ENCODE measurements around the gene DCTPP1.

Gene DCTPP1

GRCh38 chr16:30417529-30418349 lies 12.1 kb downstream of the DCTPP1 start:
- in situ Hi-C loops (cut with HindIII; ENCODE audit: low pct_unique_long_range_greater_than_20kb, low sequenced_read_pairs): no loop called here
- no peak for TF ChIP-seq JUND (IDR thresholded peaks at IDR 0.05; ENCODE audit: low read depth)
- DNase-seq (ENCODE audit: low read depth in 1 of 2, low spot score in 1 of 2): peak; percentile 88 to 96

- in situ Hi-C loops (cut with HindIII; ENCODE audit: low pct_unique_long_range_greater_than_20kb, low sequenced_read_pairs): no loop called here
- DNase-seq (ENCODE audit: low read depth in 1 of 2, low spot score in 1 of 2): no peak
- TF ChIP-seq JUND (IDR thresholded peaks at IDR 0.05; ENCODE audit: low read depth): no peak
Observed at GRCh38 chr16:30416624-30417528, 13.0 kb downstream of the DCTPP1 start.

GRCh38 chr16:30416047-30416603 lies 13.7 kb downstream of the DCTPP1 start:
- no peak for TF ChIP-seq JUND (IDR thresholded peaks at IDR 0.05; ENCODE audit: low read depth)
- no peak for DNase-seq (ENCODE audit: low read depth in 1 of 2, low spot score in 1 of 2)
- in situ Hi-C loops (cut with HindIII; ENCODE audit: low pct_unique_long_range_greater_than_20kb, low sequenced_read_pairs): no loop called here

GRCh38 chr16:30414159-30414558 lies 15.7 kb downstream of the DCTPP1 start:
- in situ Hi-C loops (cut with HindIII; ENCODE audit: low pct_unique_long_range_greater_than_20kb, low sequenced_read_pairs): no loop called here

GRCh38 chr16:30413112-30413806 lies 16.6 kb downstream of the DCTPP1 start:
- in situ Hi-C loops (cut with HindIII; ENCODE audit: low pct_unique_long_range_greater_than_20kb, low sequenced_read_pairs): no loop called here
- no peak for DNase-seq (ENCODE audit: low read depth in 1 of 2, low spot score in 1 of 2)

More at GRCh38 chr16:30414159-30414558, 15.7 kb downstream of the DCTPP1 start:
- TF ChIP-seq JUND (IDR thresholded peaks at IDR 0.05; ENCODE audit: low read depth): no peak
- no peak for DNase-seq (ENCODE audit: low read depth in 1 of 2, low spot score in 1 of 2)

GRCh38 chr16:30409125-30410060 lies 20.4 kb downstream of the DCTPP1 start:
- in situ Hi-C loops (cut with HindIII; ENCODE audit: low pct_unique_long_range_greater_than_20kb, low sequenced_read_pairs): no loop called here
- peak; percentile 77 to 88 for DNase-seq (ENCODE audit: low read depth in 1 of 2, low spot score in 1 of 2)
- no peak for TF ChIP-seq JUND (IDR thresholded peaks at IDR 0.05; ENCODE audit: low read depth)

More at GRCh38 chr16:30413112-30413806, 16.6 kb downstream of the DCTPP1 start:
- TF ChIP-seq JUND (IDR thresholded peaks at IDR 0.05; ENCODE audit: low read depth): no peak

GRCh38 chr16:30407804-30408534 lies 21.9 kb downstream of the DCTPP1 start:
- no peak for DNase-seq (ENCODE audit: low read depth in 1 of 2, low spot score in 1 of 2)
- in situ Hi-C loops (cut with HindIII; ENCODE audit: low pct_unique_long_range_greater_than_20kb, low sequenced_read_pairs): no loop called here
- TF ChIP-seq JUND (IDR thresholded peaks at IDR 0.05; ENCODE audit: low read depth): no peak

- peak; percentile 81 to 95 for DNase-seq (ENCODE audit: low read depth in 1 of 2, low spot score in 1 of 2)
- in situ Hi-C loops (cut with HindIII; ENCODE audit: low pct_unique_long_range_greater_than_20kb, low sequenced_read_pairs): no loop called here
- TF ChIP-seq JUND (IDR thresholded peaks at IDR 0.05; ENCODE audit: low read depth): no peak
Observed at GRCh38 chr16:30407102-30407803, 22.6 kb downstream of the DCTPP1 start, which contains the start of gene ZNF771. Gene ZNF771, plus strand, starts transcription at chr16:30407606. Its CDS starts 448 bp downstream, at chr16:30408054.

- no peak for DNase-seq (ENCODE audit: low read depth in 1 of 2, low spot score in 1 of 2)
- in situ Hi-C loops (cut with HindIII; ENCODE audit: low pct_unique_long_range_greater_than_20kb, low sequenced_read_pairs): no loop called here
- no peak for TF ChIP-seq JUND (IDR thresholded peaks at IDR 0.05; ENCODE audit: low read depth)
Observed at GRCh38 chr16:30406795-30407101, 23.1 kb downstream of the DCTPP1 start.

GRCh38 chr16:30401768-30402425 lies 27.9 kb downstream of the DCTPP1 start:
- TF ChIP-seq JUND (IDR thresholded peaks at IDR 0.05; ENCODE audit: low read depth): no peak
- DNase-seq (ENCODE audit: low read depth in 1 of 2, low spot score in 1 of 2): peak in 1 of 2 experiments; percentile 42
- in situ Hi-C loops (cut with HindIII; ENCODE audit: low pct_unique_long_range_greater_than_20kb, low sequenced_read_pairs): no loop called here

Measured in T47D (cell line).